NT2/D1 (cell line): Measurements from ENCODE around the gene ATP1A4.

Experiments used
- SUZ12 ChIP-seq: IDR thresholded peaks from 2 replicates; pipeline ENCODE4 v1.6.1; 2011; ENCODE audit not compliant: insufficient read length, insufficient read depth; ENCODE audit errors: extremely low read depth
- YY1 ChIP-seq: IDR thresholded peaks from 2 replicates; pipeline ENCODE4 v1.6.1; 2011; ENCODE audit not compliant: insufficient read length, insufficient read depth
- ZNF274 ChIP-seq: IDR thresholded peaks from 2 replicates; pipeline ENCODE4 v1.6.1; 2011; ENCODE audit warnings: mild to moderate bottlenecking, low read depth, low read length

- TF ChIP-seq YY1 (no peak), ZNF274 (no peak), SUZ12 (no peak)
Measured at GRCh38 chr1:160206036-160206389, 54.6 kb downstream of the ATP1A4 start.
